Activated CD4-positive, alpha-beta T cell treated with anti-CD3 and anti-CD28 coated beads, Interleukin-2, Interleukin-6, amounts not matched to agents 100 ng/mL and 50 ng/mL, durations not matched to agents 16 hours and 8 hours (primary cell): ENCODE measurements around the gene MSI2.

ENCODE experiments used
- DNase-seq: peaks from one replicate; pipeline ENCODE4 v3.0.0-alpha.2; 2020

Gene MSI2

GRCh38 chr17:57551321-57552079, 295.2 kb downstream of the MSI2 start:
- DNase-seq: no peak

- peak; percentile 17 for DNase-seq
Measured at GRCh38 chr17:57552114-57552624, 295.8 kb downstream of the MSI2 start.

- no peak for DNase-seq
Measured at GRCh38 chr17:57553526-57553925, 297.2 kb downstream of the MSI2 start.

- no peak for DNase-seq
Measured at GRCh38 chr17:57553991-57554825, 297.9 kb downstream of the MSI2 start.

GRCh38 chr17:57554826-57555635, 298.7 kb downstream of the MSI2 start:
- DNase-seq: no peak

- DNase-seq: no peak
Measured at GRCh38 chr17:57555636-57556175, 299.4 kb downstream of the MSI2 start.

GRCh38 chr17:57556320-57556719, 300.0 kb downstream of the MSI2 start:
- no peak for DNase-seq

- no peak for DNase-seq
Measured at GRCh38 chr17:57556977-57557376, 300.7 kb downstream of the MSI2 start.

GRCh38 chr17:57557416-57557815, 301.1 kb downstream of the MSI2 start:
- DNase-seq: no peak

GRCh38 chr17:57557834-57558681, 301.7 kb downstream of the MSI2 start:
- no peak for DNase-seq

- DNase-seq: no peak
Measured at GRCh38 chr17:57559226-57559625, 302.9 kb downstream of the MSI2 start.

GRCh38 chr17:57559634-57560318, 303.5 kb downstream of the MSI2 start:
- DNase-seq: no peak

GRCh38 chr17:57560319-57560705, 304.0 kb downstream of the MSI2 start:
- no peak for DNase-seq

GRCh38 chr17:57561072-57561861, 304.9 kb downstream of the MSI2 start:
- DNase-seq: no peak

- no peak for DNase-seq
Measured at GRCh38 chr17:57562184-57562698, 305.9 kb downstream of the MSI2 start.

GRCh38 chr17:57563958-57564357, 307.6 kb downstream of the MSI2 start:
- DNase-seq: no peak

GRCh38 chr17:57565176-57565575, 308.9 kb downstream of the MSI2 start:
- no peak for DNase-seq

GRCh38 chr17:57566721-57567120, 310.4 kb downstream of the MSI2 start:
- DNase-seq: no peak

GRCh38 chr17:57567251-57567650, 310.9 kb downstream of the MSI2 start:
- no peak for DNase-seq

GRCh38 chr17:57568340-57568739, 312.0 kb downstream of the MSI2 start:
- DNase-seq: no peak
